Stimulated activated CD8-positive, alpha-beta memory T cell treated with anti-CD3 and anti-CD28 coated beads, Interleukin-7, amount 100 ng/mL, for 48 hours (primary cell): ENCODE data around the gene ESR2.

Source experiments
- DNase-seq, 2 donors: peaks; one replicate each; pipeline ENCODE4 v3.0.0-alpha.2; 2020; ENCODE audit warnings: low read depth in 1 of 2; ENCODE audit errors: extremely low read depth in 1 of 2

Gene ESR2

GRCh38 chr14:64092940-64093339 is 201.2 kb downstream of the ESR2 start:
- DNase-seq: no peak

GRCh38 chr14:64092338-64092737 is 201.8 kb downstream of the ESR2 start:
- no peak for DNase-seq

- no peak for DNase-seq
Observed at GRCh38 chr14:64091217-64091616, 203.0 kb downstream of the ESR2 start.

DNA sequence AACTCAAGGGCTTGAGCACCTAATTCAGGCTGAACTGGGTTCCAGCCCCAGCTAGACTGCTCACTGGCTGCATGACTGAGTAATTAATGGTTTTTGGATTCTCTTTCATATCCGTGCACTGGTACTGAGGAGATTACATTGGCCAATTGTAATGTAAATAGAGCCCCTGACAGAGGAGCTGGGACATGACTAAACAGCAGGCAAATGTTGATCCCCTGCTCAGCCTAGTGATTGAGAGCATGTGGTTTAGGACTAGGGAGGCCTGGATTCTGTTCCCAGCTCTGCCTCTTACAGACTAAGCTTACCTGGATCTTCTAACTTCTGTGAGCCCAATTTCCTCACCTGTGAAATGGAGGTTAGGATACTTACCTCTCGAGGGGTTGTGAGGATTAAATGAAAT is 204.3 kb downstream of the ESR2 start:
- no peak for DNase-seq

DNA sequence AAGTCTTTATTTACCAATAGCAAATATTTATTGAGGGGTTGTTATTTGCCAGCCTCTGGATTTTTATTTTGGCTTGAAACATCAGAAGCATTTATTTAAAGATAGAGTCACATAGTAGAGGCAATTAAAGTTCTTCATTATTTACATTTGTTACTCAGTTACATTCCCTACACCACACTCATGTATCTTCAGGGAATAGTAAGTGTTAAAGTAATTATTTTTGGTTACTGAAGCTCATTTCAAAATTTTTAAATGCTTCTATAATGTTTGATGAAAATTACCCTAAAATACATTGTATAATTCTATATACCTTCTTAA is 205.6 kb downstream of the ESR2 start:
- DNase-seq: no peak

DNA sequence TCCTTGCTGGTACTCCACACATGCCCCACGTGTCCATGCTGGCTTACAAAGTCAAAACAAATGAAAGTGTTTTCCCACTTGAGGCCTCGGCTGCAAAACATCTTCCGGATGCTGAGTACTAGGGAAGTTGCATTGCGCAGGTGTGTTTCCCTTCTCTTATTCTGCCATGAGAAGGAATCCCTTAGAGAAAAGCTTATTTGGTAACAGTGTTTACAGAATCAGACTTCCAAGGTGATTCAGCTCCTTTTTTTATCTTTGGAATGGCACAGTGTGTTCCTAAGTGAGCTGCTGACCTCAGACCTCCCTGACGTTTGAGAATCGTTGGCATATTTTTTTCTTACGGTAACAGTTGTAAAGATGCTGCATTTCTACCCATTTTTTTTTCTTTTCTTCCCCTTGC is 211.3 kb downstream of the ESR2 start:
- no peak for DNase-seq

GRCh38 chr14:64081174-64081746 is 212.9 kb downstream of the ESR2 start:
- no peak for DNase-seq

DNA sequence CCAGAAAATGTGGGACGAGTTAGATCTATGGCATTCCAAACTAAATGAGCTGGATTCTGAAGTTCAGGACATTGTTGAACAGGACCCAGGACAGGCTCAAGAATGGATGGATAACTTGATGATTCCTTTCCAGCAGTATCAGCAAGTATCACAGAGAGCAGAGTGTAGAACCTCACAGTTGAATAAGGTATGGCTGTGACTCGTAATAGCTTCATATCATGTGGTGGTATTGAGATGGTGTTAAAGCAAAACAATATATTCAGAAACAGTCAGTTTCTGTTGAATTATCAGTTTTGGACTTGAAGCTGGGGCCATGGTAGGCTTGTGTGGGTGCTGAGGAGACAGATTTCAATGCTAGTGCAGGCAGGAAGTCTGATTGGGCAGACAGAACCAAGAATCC is 213.7 kb downstream of the ESR2 start:
- DNase-seq: no peak

DNA sequence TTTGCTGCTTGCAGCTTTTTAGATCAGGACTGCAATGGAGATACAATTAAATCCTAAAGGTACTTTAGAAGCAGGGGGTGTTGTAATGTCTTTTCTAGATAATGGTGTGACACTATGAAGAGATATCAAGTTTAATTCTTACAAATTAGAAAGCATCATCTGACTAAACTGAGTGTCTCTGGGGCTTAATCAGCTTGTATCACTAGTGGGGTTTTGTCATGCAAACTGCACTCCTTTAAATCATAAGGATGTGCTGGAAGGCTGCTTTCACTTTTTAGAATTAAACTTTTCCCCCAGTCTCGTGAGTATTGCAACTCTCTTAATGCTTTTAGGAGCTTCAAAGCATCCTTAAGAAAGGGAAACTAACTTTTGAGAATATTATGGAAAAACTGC is 218.6 kb downstream of the ESR2 start:
- DNase-seq: no peak

GRCh38 chr14:64074961-64075612 is 219.1 kb downstream of the ESR2 start:
- no peak for DNase-seq

- DNase-seq: no peak
Observed at GRCh38 chr14:64069634-64070359, 224.4 kb downstream of the ESR2 start.

- DNase-seq: no peak
Observed at GRCh38 chr14:64064447-64064846, 229.7 kb downstream of the ESR2 start.

GRCh38 chr14:64062381-64063115 is 231.6 kb downstream of the ESR2 start:
- no peak for DNase-seq

DNA sequence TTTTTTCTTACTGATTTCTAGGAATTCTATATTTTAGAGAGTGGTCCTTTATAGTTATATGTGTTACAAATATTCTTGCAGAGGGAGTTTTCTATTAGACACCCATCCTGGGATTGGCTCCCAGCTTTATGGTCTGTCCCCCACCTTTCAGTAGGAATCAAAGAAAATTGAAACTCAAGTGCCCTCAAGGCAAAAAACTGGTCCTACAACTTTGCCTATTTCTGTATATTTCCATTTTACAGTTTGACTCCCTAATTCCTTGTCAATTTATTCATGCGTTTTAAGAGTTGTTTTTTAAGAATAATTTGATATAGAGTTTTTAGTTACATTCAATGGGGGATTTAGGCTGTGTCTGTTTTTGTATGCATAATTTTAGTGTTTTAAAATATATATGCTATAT is 232.5 kb downstream of the ESR2 start:
- DNase-seq: no peak

GRCh38 chr14:64061115-64061514 is 233.1 kb downstream of the ESR2 start:
- DNase-seq: no peak

DNA sequence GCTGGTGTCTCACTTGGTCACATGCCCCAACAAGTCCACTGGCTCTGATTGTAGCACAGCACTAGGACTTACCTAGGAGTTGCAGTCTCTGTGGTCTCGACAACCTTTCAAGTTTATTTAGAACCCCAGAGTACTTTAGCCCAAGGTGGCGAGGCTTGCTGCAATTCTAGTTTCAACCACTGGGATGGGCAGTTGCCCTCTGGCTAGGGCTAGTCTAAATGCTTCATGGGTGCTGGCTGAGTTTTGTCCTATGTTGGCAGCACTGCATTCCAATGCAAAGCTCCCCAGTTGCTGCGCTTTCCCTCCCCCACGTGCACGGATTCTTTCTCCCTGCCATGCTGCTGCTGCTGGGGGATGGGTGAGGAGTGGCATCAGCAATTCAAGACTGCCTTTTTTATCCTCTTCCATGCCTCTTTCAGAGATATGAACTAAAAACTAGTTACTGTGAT is 233.5 kb downstream of the ESR2 start:
- DNase-seq: peak; percentile 3 to 5

DNA sequence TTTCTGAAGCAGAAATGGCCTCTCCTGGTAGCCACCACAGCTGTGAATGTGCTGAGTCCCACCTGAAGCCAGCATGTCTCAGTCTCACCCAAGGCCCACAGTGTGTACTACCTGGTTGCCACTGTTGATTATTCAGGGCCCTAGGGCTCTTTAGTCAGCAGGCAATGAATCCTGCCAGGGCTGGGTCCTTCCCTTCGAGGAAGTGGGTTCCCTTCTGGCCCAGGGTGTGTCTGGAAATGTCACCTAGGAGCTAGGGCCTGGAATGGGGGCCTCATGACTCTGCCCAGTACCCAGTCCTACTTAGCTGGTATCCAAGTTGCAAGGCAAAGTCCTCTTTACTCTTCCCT is 234.0 kb downstream of the ESR2 start:
- no peak for DNase-seq

DNA sequence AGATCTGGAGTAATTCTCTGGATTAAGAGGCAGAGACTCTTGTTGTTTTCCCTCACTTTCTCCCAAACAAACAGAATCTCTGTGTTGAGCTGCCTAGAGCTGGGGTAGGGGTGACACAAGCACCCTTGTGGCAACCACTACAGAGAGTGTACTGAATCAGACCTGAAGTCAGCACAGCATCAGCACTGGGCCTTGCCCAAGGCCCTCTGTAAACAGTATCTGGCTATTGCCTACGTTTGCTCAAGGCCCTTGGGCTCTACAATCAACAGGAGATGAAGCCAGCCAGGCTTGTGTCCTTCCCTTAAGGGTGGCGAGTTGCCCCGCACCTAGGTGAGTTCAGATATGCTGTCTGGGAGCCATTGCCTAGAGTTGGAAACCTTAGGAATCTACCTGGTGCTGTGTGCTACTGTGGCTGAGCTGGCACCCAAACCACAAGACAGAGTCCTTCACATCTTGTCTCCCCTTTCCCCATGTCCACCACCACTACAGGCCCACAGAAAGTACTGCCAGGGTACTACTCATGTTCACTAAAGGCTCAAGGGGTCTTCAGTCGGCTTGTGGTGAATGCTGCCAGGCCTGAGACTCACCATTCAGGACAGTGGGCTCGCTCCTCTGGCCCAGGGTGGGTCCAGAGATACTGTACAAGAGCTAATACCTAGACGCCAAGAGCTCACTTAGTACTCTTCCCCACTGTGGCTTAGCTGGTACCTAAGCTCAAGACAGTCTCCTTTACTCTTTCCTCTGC is 234.5 kb downstream of the ESR2 start:
- DNase-seq: no peak

- no peak for DNase-seq
Observed at GRCh38 chr14:64053694-64054669, 240.2 kb downstream of the ESR2 start.
